Tibial nerve (tissue), 4 donors: ENCODE results near the gene STK17B.

Experiments
- EP300 ChIP-seq, 2 donors: sonication (generic); formaldehyde crosslinking; IDR thresholded peaks; one replicate each; pipeline ENCODE4 v1.6.1; 2017; ENCODE audit warnings: antibody characterized with exemption in 2 of 2, mild to moderate bottlenecking in 1 of 2
- POLR2A ChIP-seq, 2 donors: fragments of 450-650 bp; IDR thresholded peaks; one replicate each; pipeline ENCODE4 v1.6.1; 2017; ENCODE audit warnings: antibody characterized with exemption in 2 of 2, mild to moderate bottlenecking in 2 of 2, moderate library complexity in 2 of 2
- TF ChIP-seq, protein P1 (sequence below), 5 experiments: fragments of 200-600 bp in 3 of 5; fragments of 450-650 bp in 2 of 5; sonication (generic) in 3 of 5; IDR thresholded peaks; one replicate each; pipeline ENCODE4 v1.5.1; 2016 to 2019; ENCODE audit warnings: antibody characterized with exemption in 5 of 5, mild to moderate bottlenecking in 3 of 5, moderate library complexity in 2 of 5

GRCh38 chr2:196148736-196149135 lies 22.6 kb downstream of the STK17B start:
- TF ChIP-seq, protein P1, sequence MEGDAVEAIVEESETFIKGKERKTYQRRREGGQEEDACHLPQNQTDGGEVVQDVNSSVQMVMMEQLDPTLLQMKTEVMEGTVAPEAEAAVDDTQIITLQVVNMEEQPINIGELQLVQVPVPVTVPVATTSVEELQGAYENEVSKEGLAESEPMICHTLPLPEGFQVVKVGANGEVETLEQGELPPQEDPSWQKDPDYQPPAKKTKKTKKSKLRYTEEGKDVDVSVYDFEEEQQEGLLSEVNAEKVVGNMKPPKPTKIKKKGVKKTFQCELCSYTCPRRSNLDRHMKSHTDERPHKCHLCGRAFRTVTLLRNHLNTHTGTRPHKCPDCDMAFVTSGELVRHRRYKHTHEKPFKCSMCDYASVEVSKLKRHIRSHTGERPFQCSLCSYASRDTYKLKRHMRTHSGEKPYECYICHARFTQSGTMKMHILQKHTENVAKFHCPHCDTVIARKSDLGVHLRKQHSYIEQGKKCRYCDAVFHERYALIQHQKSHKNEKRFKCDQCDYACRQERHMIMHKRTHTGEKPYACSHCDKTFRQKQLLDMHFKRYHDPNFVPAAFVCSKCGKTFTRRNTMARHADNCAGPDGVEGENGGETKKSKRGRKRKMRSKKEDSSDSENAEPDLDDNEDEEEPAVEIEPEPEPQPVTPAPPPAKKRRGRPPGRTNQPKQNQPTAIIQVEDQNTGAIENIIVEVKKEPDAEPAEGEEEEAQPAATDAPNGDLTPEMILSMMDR (IDR thresholded peaks at IDR 0.05): no peak
- TF ChIP-seq POLR2A (IDR thresholded peaks at IDR 0.05) (no peak), EP300 (IDR thresholded peaks at IDR 0.05) (no peak)
